GM21737 (cell line): ENCODE results near the gene NR2C2.
"Not testable (repeated sequence)": the region's sequence is repeated elsewhere in the genome, so short reads cannot be mapped to it uniquely, and the experiment has no call there.

ENCODE experiments used
- ATAC-seq: cut with Tn5 transposase; IDR thresholded peaks from one replicate; pipeline ENCODE4 v1.9.1; 2021; ENCODE audit warnings: mild to moderate bottlenecking, moderate library complexity; ENCODE audit not compliant: unreplicated experiment

Gene NR2C2

GRCh38 chr3:14957153-14957552 lies 9.8 kb downstream of the NR2C2 start:
- no peak for ATAC-seq

GRCh38 chr3:14957925-14958324 lies 10.5 kb downstream of the NR2C2 start:
- no peak for ATAC-seq

GRCh38 chr3:14959359-14959943 lies 12.1 kb downstream of the NR2C2 start:
- ATAC-seq, result no peak

GRCh38 chr3:14962762-14963161 lies 15.4 kb downstream of the NR2C2 start:
- ATAC-seq, result no peak

- ATAC-seq, result no peak
Observed at GRCh38 chr3:14967285-14967684, 19.9 kb downstream of the NR2C2 start.

GRCh38 chr3:14969671-14970070 lies 22.3 kb downstream of the NR2C2 start:
- no peak for ATAC-seq

GRCh38 chr3:14976317-14976716 lies 28.9 kb downstream of the NR2C2 start:
- no peak for ATAC-seq

- ATAC-seq, result no peak
Observed at GRCh38 chr3:14980689-14981088, 33.3 kb downstream of the NR2C2 start.

GRCh38 chr3:14984581-14985113 lies 37.3 kb downstream of the NR2C2 start:
- no peak for ATAC-seq

- peak; percentile 100 for ATAC-seq
Observed at GRCh38 chr3:14988988-14989394, 41.6 kb downstream of the NR2C2 start.

- no peak for ATAC-seq
Observed at GRCh38 chr3:14989943-14990779, 42.8 kb downstream of the NR2C2 start.

GRCh38 chr3:14990780-14991148 lies 43.4 kb downstream of the NR2C2 start:
- no peak for ATAC-seq

- no peak for ATAC-seq
Observed at GRCh38 chr3:14991151-14991742, 43.9 kb downstream of the NR2C2 start.

GRCh38 chr3:14991818-14992612 lies 44.6 kb downstream of the NR2C2 start:
- ATAC-seq, result no peak

- ATAC-seq, result no peak
Observed at GRCh38 chr3:14997941-14998340, 50.6 kb downstream of the NR2C2 start.

GRCh38 chr3:14999182-14999581 lies 51.8 kb downstream of the NR2C2 start:
- ATAC-seq, result not testable (repeated sequence)

GRCh38 chr3:15007681-15008141 lies 60.3 kb downstream of the NR2C2 start:
- no peak for ATAC-seq

- no peak for ATAC-seq
Observed at GRCh38 chr3:15009167-15009566, 61.8 kb downstream of the NR2C2 start.

GRCh38 chr3:15010664-15011063 lies 63.3 kb downstream of the NR2C2 start:
- ATAC-seq, result no peak

- ATAC-seq, result no peak
Observed at GRCh38 chr3:15011174-15011573, 63.8 kb downstream of the NR2C2 start.
